Epithelial cell of esophagus (primary cell): ENCODE data around the gene ARF1.
"Not testable (repeated sequence)": the region's sequence is repeated elsewhere in the genome, so short reads cannot be mapped to it uniquely, and the experiment has no call there.

ENCODE experiments used
- DNase-seq: peaks from one replicate; pipeline ENCODE4 v3.0.0; 2010; ENCODE audit warnings: low read depth
- H3K4me3 ChIP-seq: 2 replicates; pipeline ENCODE4 v1.5.1; 2011; ENCODE audit warnings: mild to moderate bottlenecking, low read length, control low read depth
- CTCF ChIP-seq: IDR thresholded peaks from 2 replicates; pipeline ENCODE4 v1.5.1; 2011; ENCODE audit warnings: low read depth, mild to moderate bottlenecking, low read length, control low read depth, inconsistent platforms; ENCODE audit not compliant: insufficient read depth; ENCODE audit errors: missing control alignments

ARF1 gene

GRCh38 chr1:228109962-228110488 is 27.5 kb downstream of the ARF1 start:
- no peak for DNase-seq
- TF ChIP-seq CTCF = no peak
- H3K4me3 ChIP-seq = peak overlapping the region; percentile 95

GRCh38 chr1:228110556-228110955 is 28.0 kb downstream of the ARF1 start:
- no peak overlapping the region for H3K4me3 ChIP-seq
- no peak for TF ChIP-seq CTCF

GRCh38 chr1:228111315-228111714 is 28.8 kb downstream of the ARF1 start:
- H3K4me3 ChIP-seq, DNase-seq: not testable (repeated sequence)

More at GRCh38 chr1:228110556-228110955, 28.0 kb downstream of the ARF1 start:
- DNase-seq = no peak

- TF ChIP-seq CTCF = no peak
- DNase-seq = no peak
- no peak overlapping the region for H3K4me3 ChIP-seq
These were observed 29.7 kb downstream of the ARF1 start for GRCh38 chr1:228112167-228112566.

GRCh38 chr1:228112617-228113016 is 30.1 kb downstream of the ARF1 start:
- H3K4me3 ChIP-seq = no peak overlapping the region
- DNase-seq = no peak
- TF ChIP-seq CTCF = no peak

- no peak overlapping the region for H3K4me3 ChIP-seq
- no peak for TF ChIP-seq CTCF
- no peak for DNase-seq
These were observed 32.3 kb downstream of the ARF1 start for GRCh38 chr1:228114827-228115226.

GRCh38 chr1:228117335-228117734 is 34.8 kb downstream of the ARF1 start:
- H3K4me3 ChIP-seq = no peak overlapping the region
- no peak for DNase-seq
- TF ChIP-seq CTCF = no peak
